Stimulated activated CD4-positive, alpha-beta T cell treated with anti-CD3 and anti-CD28 coated beads, Interleukin-1b, Interleukin-23, amount 100 ng/mL, for 48 hours (primary cell): Measurements from ENCODE around the gene THAP5.

Experiments
- DNase-seq: peaks from one replicate; pipeline ENCODE4 v3.0.0-alpha.2; 2020

The THAP5 gene

DNA sequence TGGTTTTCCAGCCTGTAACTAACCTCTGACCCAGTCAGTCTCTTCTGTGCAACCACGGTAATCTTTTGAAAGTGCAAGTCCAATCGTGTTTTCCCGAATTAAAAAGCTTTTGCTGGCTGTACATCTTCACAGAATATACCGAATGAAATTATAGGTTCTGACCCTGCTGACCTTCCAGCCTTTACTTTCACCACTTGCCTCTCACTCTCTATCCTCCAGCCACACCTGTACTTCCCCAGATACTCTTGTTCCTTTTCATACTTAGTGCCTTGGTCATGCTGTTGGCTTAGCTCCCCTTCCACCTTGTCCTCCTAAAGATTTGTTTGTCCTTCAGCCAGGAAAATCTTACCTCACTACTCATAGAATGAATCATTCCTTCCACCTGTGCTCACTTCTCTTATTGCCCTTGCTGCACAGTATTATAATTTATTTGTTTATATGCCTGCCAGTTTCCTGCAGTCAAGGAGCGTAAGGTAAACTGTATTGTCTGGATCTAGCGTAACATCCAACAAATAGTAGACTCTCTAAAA is 41.3 kb downstream of the THAP5 start:
- no peak for DNase-seq

GRCh38 chr7:108526768-108527017 is 42.8 kb downstream of the THAP5 start:
- no peak for DNase-seq

DNA sequence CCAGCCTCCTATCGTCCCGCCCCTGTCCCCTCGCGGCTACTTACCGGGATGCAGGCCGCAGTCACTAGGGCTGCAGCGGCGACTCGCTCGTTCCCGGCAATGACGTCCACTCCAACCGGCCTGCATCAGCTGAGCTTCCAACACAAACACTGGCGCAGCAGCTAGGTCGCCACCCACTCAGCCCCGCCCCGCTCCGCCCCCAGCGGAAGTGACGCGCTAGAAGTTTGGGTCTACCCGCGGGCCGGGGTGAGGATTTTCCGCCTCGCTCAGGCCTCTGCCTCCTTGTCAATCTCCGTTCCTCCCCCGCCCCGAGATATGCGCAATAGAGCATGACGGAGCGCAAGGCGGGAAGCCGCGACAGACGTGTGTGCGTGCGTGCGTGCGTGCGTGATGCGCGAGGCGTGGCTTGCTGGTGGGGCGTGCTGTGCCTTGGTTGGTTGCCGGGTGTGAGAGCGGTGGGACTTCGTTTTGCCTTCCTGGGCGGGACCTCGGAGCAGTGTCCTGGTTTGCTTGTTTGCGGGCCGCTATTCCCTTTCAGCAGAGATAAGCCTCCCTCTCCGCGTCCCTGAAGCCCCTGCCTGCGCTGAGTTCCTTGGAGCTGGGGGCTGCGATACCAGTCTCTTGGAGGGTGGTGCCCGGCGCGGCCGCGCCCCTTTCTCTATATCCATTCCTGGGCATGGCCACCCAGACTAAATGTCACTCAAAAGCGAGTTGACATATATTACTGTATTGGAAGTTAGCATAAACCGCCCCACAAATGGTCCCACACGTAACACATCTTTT is 43.3 kb downstream of the THAP5 start, which contains the start of gene PNPLA8:
TSS of gene PNPLA8 (minus strand) at position 151 of the 783 bp plus-strand sequence. CDS start 10,644 bp downstream, outside the sequence.
- peak; percentile 100 for DNase-seq

GRCh38 chr7:108525327-108525984 is 44.0 kb downstream of the THAP5 start:
- no peak for DNase-seq

DNA sequence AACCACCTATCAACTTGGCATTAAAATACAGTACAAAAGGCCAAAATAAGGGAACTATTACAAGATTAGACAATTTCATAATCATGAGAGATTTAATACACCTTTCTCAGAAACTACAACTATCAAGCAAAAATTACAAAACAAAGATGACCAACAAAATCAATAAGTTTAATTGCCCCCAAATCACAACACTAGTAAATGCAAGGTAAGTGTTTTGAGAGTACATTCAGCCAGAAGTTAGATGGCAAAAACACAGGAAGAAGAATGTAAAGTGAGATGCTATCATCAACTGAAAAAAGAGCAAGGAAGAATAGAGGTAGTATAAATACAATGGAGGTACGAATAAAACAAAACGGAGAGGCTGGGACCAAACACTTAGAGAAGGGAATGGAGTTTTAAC is 46.7 kb downstream of the THAP5 start:
- no peak for DNase-seq

GRCh38 chr7:108517951-108518350 is 51.6 kb downstream of the THAP5 start:
- no peak for DNase-seq

DNA sequence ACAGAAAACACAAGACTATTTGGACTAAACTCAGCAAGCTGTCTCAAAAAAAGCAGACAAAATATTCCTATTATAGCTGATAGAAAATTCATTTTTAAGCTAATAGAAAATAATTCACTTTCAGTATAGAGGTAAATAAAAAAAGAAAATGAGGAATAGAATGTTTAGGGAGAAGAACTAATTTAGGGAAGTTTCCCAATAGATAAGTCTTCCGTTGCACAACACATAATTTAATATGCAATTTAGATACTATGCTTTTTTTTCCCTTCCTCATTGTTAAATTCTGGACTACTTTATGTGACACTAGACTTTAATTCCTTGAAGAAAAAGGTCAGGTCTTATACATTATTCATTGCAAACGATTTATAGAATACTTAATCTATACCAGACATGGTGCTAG is 53.9 kb downstream of the THAP5 start:
- no peak for DNase-seq

DNA sequence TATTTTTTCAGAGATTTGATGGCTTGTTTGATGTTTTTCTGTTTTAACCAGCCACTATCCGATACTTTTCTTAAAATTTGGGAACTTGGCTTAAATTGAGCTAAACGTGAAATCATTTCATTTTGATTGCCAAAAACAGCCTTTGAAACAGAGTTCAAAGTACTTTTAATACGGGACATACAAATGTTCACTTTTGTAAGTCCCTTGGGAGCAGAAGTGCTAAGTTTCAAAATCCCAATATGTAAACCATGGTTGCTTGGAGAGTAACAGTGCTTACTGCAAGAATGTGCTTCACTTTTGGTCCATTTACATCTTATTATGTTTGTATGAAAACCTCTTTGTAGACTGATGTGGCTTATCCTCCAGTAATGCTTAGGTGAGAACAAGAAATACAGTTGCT is 54.5 kb downstream of the THAP5 start:
- no peak for DNase-seq
